HG03175 (cell line): Measurements from ENCODE around the gene SLC25A46.
"Not testable (repeated sequence)": the region's sequence is repeated elsewhere in the genome, so short reads cannot be mapped to it uniquely, and the experiment has no call there.

Experiments used
- ATAC-seq: cut with Tn5 transposase; IDR thresholded peaks from one replicate; pipeline ENCODE4 v1.9.1; 2021; ENCODE audit warnings: mild to moderate bottlenecking, moderate library complexity; ENCODE audit not compliant: unreplicated experiment

The SLC25A46 gene

GRCh38 chr5:110738812-110739651 is at the start of gene SLC25A46:
Gene SLC25A46 (plus strand): TSS chr5:110739007. CDS start chr5:110739120, 113 bp downstream.
- peak; percentile 94 for ATAC-seq

- ATAC-seq, result not testable (repeated sequence)
Measured at GRCh38 chr5:110690587-110690986, 48.2 kb upstream of the SLC25A46 start.

- ATAC-seq, result not testable (repeated sequence)
Measured at GRCh38 chr5:110692669-110693068, 46.1 kb upstream of the SLC25A46 start.

GRCh38 chr5:110702300-110702699 is 36.5 kb upstream of the SLC25A46 start:
- ATAC-seq, result no peak

- no peak for ATAC-seq
Measured at GRCh38 chr5:110702704-110703103, 36.1 kb upstream of the SLC25A46 start.

GRCh38 chr5:110703481-110703880 is 35.3 kb upstream of the SLC25A46 start:
- no peak for ATAC-seq

- ATAC-seq, result no peak
Measured at GRCh38 chr5:110705349-110705748, 33.5 kb upstream of the SLC25A46 start.

GRCh38 chr5:110707260-110707844 is 31.5 kb upstream of the SLC25A46 start:
- no peak for ATAC-seq

GRCh38 chr5:110716247-110717245 is 22.3 kb upstream of the SLC25A46 start:
- ATAC-seq, result peak; percentile 97

GRCh38 chr5:110718311-110718710 is 20.5 kb upstream of the SLC25A46 start:
- ATAC-seq, result no peak

- peak; percentile 100 for ATAC-seq
Measured at GRCh38 chr5:110726249-110727024, 12.4 kb upstream of the SLC25A46 start, which contains the start of gene TMEM232. Gene TMEM232 (minus strand): TSS chr5:110726671. CDS start chr5:110667352, 59,319 bp downstream.

- ATAC-seq, result peak; percentile 79
Measured at GRCh38 chr5:110727025-110727314, 11.8 kb upstream of the SLC25A46 start.

GRCh38 chr5:110731499-110731898 is 7.3 kb upstream of the SLC25A46 start:
- ATAC-seq, result not testable (repeated sequence)

- ATAC-seq, result no peak
Measured at GRCh38 chr5:110734101-110734500, 4.7 kb upstream of the SLC25A46 start.

- no peak for ATAC-seq
Measured at GRCh38 chr5:110735556-110735955, 3.3 kb upstream of the SLC25A46 start.

GRCh38 chr5:110736753-110737152 is 2.1 kb upstream of the SLC25A46 start:
- ATAC-seq, result no peak

- peak; percentile 75 for ATAC-seq
Measured at GRCh38 chr5:110738503-110738811, 350 bp upstream of the SLC25A46 start.

GRCh38 chr5:110751902-110752762 is 13.3 kb downstream of the SLC25A46 start:
- ATAC-seq, result peak; percentile 99

GRCh38 chr5:110752953-110753352 is 14.1 kb downstream of the SLC25A46 start:
- ATAC-seq, result no peak

GRCh38 chr5:110753600-110753999 is 14.8 kb downstream of the SLC25A46 start:
- ATAC-seq, result no peak
